Gastrocnemius medialis (tissue), 4 donors: ENCODE measurements around the gene UMAD1.

Experiments used
- CTCF ChIP-seq, 5 experiments: fragments of 450-650 bp in 3 of 5; fragments of 200-600 bp in 2 of 5; sonication (generic) in 2 of 5; IDR thresholded peaks in 4 of 5; conservative IDR thresholded peaks in 1 of 5; 1 replicate in 4 of 5; 2 replicates in 1 of 5; pipeline ENCODE4 v1.5.1; 2016 to 2019; ENCODE audit warnings: antibody characterized with exemption in 5 of 5, mild to moderate bottlenecking in 3 of 5, moderate library complexity in 3 of 5
- POLR2A ChIP-seq, 2 donors: fragments of 450-650 bp; IDR thresholded peaks; one replicate each; pipeline ENCODE4 v1.6.1; 2017; ENCODE audit warnings: antibody characterized with exemption in 2 of 2, mild to moderate bottlenecking in 2 of 2, moderate library complexity in 2 of 2

GRCh38 chr7:7698930-7699329 lies 58.4 kb downstream of the UMAD1 start:
- TF ChIP-seq CTCF (IDR thresholded peaks at IDR 0.05 in 4 of 5, conservative IDR thresholded peaks at IDR 0.05 in 1 of 5), result no peak
- TF ChIP-seq POLR2A (IDR thresholded peaks at IDR 0.05), result no peak
